Measurements from ENCODE around the gene FYB2.

FYB2 gene

DNA sequence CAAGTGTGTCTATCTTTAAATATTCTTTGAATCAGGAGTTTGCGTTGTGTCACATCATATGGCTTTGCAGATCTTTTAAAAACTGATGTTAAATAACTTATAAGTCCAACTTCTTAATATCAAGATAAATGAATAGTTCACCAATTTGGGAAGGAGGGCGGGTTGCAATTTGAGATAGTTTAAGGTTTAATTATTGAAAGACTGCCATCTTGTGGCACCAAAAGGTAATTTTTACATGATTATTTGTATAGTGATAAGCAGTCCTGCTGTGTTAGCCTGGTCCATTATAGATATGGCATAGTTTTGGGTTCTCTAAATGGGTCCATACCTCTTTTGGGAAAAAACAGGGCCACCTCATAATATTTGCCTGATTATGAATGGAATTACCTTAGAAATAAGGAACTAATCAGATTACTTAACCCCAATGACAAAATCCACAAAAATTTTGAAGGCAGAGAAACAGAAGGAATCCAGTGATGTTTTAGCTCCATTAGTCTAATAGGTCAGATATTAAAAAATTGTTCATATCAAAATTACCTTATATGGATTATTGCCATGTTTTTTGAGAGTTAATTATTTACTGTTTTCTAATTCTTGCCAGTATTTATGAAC lies 109.8 kb downstream of the FYB2 start:
- DNase-seq, result peak; percentile 58 to 78 (median 72)

GRCh38 chr1:56707379-56707778 lies 111.8 kb downstream of the FYB2 start:
- no peak for DNase-seq

GRCh38 chr1:56703747-56704146 lies 115.5 kb downstream of the FYB2 start:
- no peak for DNase-seq

DNA sequence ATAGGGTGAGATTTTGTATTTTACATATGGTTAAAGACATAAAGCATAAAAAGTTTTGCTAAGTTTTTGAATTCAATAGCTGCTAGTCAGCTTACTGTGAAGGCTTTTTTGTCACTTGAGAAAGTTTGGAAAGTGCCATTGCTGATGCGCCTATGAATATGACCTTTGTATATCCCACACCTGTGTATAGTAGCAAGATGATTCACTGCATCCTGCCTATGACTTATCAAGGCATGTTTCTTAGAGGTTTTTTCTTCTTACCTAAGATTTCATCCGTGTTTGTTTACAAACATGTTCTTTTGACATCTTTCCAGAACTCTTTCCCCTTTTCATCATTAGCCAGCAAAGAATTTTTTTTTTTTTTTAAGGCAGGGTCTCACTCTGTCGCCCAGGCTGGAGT lies 122.5 kb downstream of the FYB2 start:
- DNase-seq, result no peak

- DNase-seq, result no peak
These were observed 130.6 kb downstream of the FYB2 start for GRCh38 chr1:56688522-56689026.

DNA sequence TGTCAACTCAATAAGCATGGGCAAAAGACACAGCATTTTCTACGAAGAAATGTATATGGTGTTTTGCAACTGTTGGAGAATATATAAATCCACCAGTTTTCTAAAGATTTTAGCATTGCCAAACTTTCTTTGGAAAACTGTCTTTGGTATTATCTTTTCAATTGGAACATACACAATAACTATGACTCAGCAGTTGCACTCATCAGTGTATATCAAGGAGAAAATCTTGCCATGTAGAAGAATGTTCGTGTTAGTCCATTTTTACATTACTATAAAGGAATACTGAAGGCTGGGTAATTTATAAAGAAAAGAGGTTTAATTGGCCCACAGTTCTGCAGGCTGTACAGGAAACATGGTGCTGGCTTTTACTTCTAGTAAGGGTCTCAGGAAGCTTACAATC lies 133.0 kb downstream of the FYB2 start:
- DNase-seq, result no peak

DNA sequence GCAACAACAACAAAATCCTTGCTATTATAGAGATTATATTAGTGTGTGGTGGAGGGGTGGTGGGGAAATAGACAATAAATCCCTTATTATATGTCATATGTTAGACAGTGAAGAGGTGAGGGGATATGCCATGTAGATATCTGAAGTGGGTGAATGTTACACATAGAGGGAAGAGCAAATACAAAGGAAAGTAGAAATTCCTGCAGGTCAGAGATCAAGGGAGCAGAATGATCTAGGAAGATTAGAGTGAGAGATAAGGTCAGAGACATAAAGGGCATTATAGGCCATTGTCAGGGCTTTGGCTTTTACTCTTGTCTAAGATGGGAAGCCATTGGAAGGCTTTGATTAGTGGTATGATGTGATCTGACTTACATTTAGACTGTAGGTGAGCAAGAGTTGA lies 135.6 kb downstream of the FYB2 start:
- DNase-seq, result no peak

- peak in 2 of 3 donors; percentile 5 to 20 for DNase-seq
These were observed 142.6 kb downstream of the FYB2 start for GRCh38 chr1:56676571-56677035.

DNA sequence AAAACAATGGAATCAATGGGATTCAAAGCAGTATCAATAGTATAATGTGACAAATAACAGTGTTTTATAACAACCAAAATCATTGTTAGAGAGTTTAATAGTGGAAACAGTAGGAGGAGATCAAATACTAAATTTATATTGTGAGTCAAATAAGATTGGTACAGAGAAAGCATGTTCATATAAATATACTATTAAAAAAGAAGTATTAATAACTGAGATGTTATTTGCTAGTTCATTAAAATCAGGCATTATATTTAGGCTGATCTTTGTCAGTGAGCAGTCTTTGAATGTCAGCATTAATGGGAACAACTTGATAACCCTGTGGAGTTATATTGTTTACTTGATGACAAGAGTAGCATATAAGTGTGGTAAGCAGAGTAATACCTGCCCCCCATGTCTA lies 143.4 kb downstream of the FYB2 start:
- DNase-seq, result no peak

GRCh38 chr1:56672579-56672978 lies 146.6 kb downstream of the FYB2 start:
- no peak for DNase-seq

DNA sequence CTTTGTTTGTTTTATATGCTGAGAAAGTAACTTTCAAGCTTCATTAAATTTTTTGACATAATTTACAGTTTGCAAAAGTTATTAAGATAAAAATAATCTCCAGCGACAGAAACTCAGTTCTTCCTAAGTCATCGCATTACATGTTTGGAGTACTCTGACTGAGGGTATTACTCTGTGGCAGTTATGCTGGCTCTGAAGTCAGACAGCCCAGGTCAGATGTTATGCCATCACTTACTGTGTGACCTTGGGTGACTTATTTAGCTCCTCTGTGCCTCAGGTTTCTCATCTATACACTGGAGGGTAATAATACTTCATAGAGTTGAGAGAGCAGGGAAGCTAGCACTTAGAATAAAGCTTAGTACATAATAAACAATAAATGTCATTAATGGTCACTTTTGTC lies 147.7 kb downstream of the FYB2 start:
- DNase-seq, result no peak

DNA sequence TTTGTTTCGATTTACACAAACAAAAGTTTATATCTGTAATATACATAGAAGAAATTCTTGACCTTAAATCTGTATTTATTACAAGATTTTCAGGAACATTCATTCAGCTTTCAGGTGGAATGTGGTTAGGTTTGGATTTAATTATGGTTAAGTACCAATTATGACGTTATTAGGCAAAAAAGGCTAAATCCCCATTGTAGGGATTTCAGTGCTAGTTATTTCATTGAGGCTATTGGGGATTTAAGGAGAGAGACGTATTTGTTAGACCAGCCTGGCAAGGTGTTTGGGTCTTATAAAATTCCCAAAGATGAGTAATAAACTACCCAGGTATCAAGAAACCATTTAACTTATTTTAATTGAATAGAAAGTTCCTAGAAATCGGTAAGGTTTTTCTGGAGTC lies 148.1 kb downstream of the FYB2 start:
- no peak for DNase-seq

- DNase-seq, result no peak
These were observed 148.9 kb downstream of the FYB2 start for GRCh38 chr1:56670350-56670749.
